Activated CD4-positive, CD25-positive, alpha-beta regulatory T cell (primary cell): Measurements from ENCODE around the gene ARL6IP4.

Source experiments
- DNase-seq, 4 experiments: peaks; one replicate each; lab custom pipeline; 2025; lab: John Stamatoyannopoulos, UW

The ARL6IP4 gene

GRCh38 chr12:122990961-122991622 lies 10.6 kb downstream of the ARL6IP4 start:
- DNase-seq, result no peak

GRCh38 chr12:122991623-122992275 lies 11.3 kb downstream of the ARL6IP4 start:
- no peak for DNase-seq

GRCh38 chr12:122992386-122992785 lies 11.9 kb downstream of the ARL6IP4 start:
- no peak for DNase-seq

- no peak for DNase-seq
These were observed 13.7 kb downstream of the ARL6IP4 start for GRCh38 chr12:122994140-122994675.

DNA sequence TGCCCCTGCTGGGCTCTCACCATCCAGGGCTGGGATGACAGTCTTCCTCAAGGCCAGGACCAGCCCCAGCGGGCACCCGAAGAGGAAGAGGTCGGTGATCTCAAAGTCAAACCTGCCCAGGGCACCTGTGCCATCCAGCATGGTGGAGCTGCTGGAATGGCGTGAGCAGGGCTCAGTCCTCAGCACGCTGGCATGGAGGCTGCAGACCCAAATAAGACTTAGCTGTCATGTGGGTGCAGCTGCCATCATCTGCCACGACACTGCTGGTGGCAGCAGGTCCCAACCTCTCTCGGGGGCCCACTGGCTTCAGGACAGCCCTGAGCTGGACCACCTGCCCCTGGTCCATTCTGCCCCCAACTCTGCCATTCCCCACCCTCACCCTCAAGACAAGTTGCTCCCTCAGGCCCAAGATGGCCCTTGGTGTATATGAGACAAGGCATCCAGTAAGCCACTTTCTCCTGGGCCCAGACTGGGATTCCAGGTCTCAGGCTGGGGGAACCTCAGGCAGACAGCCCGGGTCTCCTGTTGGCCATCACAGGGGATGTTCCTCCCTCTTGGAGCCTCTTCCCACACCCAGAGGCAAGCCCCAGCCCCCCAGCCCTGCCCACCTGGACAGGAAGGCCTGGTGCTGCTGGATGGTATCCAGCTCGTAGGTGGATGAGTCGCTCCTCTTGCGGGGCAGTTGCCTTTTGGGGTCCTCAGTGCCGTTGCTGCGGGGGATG lies 14.5 kb downstream of the ARL6IP4 start:
- no peak for DNase-seq

- no peak for DNase-seq
These were observed 15.2 kb downstream of the ARL6IP4 start for GRCh38 chr12:122995503-122996187.

- no peak for DNase-seq
These were observed 15.7 kb downstream of the ARL6IP4 start for GRCh38 chr12:122996188-122996601.

DNA sequence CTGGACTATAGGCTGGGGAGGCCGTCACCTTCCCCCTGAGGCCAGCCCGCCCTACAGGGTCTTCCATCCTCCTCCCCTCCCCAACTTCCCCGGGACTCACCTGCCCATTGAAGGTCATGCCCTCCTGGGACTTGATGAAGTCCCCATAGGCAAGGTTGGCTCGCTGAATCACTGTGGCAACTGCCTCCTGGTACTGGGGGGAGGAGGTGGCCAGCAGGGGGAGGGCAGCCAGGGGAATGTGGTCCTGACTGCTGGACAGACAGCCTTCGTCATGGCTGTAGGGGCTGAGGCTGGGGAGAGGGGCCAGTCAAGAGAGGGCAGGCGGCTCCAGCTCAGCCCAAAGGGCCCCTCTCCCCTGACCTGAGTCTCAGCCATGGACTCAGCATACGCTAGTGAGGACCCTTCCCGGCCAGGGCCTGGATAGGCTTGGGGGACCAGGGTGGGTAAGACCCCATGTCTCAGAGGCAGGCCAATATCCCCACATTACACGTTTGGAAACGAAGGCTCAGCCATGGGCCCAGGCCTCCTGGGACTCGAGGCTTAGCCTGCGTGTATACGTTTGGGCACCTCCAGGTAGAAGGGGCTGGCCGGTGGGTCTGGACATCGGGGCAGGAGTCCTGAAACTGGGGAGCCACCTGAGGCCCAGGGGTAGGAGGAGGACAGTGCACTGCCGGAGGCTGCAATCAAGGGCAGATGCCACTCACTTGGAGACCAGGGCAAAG lies 16.3 kb downstream of the ARL6IP4 start:
- DNase-seq, result no peak

DNA sequence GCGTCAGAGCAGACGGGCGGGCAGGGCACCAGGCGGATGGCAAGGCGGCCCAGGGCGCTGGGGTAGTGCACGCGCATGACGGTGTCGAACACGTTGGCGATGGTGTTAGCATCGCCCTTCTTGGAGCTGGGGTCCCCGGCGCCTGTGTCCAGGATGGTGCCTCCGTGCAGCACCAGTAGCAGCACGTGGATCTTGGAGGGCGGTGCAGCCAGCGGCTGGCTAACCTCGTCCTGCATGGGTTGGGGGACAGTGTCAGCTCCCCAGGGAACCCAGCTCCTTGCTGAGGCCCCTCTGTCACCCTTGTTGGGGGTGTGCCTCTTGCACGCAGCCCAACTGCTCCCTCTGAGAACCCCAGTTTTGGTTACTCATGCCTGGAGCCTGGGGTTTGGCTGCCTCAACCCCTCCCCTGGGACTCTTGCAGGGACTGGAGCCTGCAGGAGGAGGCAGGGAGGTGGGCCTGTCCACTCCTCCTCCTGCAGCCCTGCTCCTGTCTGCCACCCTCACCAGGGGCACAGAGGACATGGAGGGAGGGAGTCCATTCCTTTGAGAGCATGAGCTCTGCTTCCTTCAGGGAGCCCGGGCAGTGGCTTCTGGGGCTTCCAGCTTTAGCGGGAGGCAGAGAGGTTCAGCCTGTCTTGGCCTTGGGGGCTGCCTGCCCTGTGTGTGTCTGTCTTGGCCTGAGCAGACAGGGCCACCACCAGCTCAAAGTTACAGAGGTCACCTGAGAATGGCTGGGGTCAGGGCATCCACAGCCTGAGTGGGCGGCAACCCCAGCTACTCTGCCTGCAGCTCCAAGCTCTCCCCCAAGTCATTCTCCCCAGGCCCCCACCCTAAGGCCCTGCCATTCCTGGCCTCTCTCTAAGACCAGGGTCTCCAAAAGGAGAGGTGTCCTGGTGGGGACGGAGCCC lies 17.1 kb downstream of the ARL6IP4 start:
- no peak for DNase-seq

DNA sequence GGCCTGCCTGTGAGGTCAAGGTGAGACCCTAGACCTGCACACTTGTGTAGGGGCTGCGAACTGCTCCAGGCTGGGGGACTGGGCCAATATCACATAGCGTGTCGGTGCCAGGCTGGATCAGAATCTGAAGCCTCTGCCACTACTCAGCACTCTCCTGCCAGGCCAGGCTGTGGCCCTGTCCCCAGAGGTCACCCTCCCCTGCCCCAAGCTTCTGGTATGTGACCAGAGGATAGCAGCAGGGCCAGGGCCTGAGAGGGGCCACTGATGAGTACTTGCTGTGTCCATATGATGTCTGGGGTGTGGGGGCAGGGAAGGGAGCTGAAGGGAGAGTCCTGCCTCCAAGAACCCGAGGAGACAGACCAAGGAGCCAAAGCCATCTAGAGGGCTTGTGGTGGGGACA lies 17.8 kb downstream of the ARL6IP4 start:
- DNase-seq, result no peak

- DNase-seq, result no peak
These were observed 18.9 kb downstream of the ARL6IP4 start for GRCh38 chr12:122999196-122999946.

- no peak for DNase-seq
These were observed 19.5 kb downstream of the ARL6IP4 start for GRCh38 chr12:122999986-123000420.

- no peak for DNase-seq
These were observed 20.1 kb downstream of the ARL6IP4 start for GRCh38 chr12:123000578-123000977.

DNA sequence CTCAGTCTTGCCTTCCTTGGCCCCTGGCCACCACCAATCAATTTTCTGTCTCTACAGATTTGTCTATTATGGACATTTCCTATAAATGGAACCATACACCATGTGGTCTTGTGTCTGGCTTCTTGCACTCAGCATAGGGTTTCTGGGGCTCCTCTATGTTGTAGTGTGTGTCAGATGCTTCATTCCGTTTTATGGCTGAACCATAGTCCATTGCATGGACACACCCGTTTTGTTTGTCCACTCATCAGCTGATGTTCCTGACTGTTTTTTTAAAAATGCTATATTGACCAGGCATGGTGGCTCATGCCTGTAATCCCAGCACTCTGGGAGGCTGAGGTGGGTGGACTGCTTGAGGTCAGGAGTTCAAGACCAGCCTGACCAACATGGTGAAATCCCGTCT lies 21.0 kb downstream of the ARL6IP4 start:
- DNase-seq, result no peak

GRCh38 chr12:123003257-123003656 lies 22.8 kb downstream of the ARL6IP4 start:
- no peak for DNase-seq

GRCh38 chr12:123004287-123004686 lies 23.8 kb downstream of the ARL6IP4 start:
- no peak for DNase-seq

- DNase-seq, result no peak
These were observed 24.7 kb downstream of the ARL6IP4 start for GRCh38 chr12:123005081-123005626.

- DNase-seq, result no peak
These were observed 26.5 kb downstream of the ARL6IP4 start for GRCh38 chr12:123006977-123007376.

GRCh38 chr12:123010110-123010509 lies 29.6 kb downstream of the ARL6IP4 start:
- no peak for DNase-seq
